H9 (cell line): ENCODE measurements around the gene ASTN2. TPM values are rescaled to one million over a fixed set of nuclear protein-coding genes. Genes with fewer than 3 reads are reported as not detected.
A peak's percentile ranks its signal among the peaks of the same experiment; 100 is the strongest.

Experiments used
- DNase-seq: peaks from one replicate; pipeline ENCODE4 v3.0.0-alpha.2; 2017
- H2AFZ ChIP-seq: one replicate; pipeline ENCODE4 v1.6.1; 2013; ENCODE audit warnings: mild to moderate bottlenecking, low read length, control low read depth, moderate library complexity
- H2AK5ac ChIP-seq: 2 replicates; pipeline ENCODE4 v1.6.1; 2013; ENCODE audit warnings: low read length, control low read depth, mixed read lengths; ENCODE audit not compliant: insufficient read length
- H2BK120ac ChIP-seq: one replicate; pipeline ENCODE4 v1.6.1; 2013; ENCODE audit warnings: low read depth, mild to moderate bottlenecking, low read length, control low read depth, inconsistent platforms; ENCODE audit not compliant: poor library complexity, severe bottlenecking
- H2BK12ac ChIP-seq: 2 replicates; pipeline ENCODE4 v1.6.1; 2013; ENCODE audit warnings: low read length, control low read depth, mixed read lengths, low read depth; ENCODE audit not compliant: insufficient read length
- H2BK15ac ChIP-seq: 2 replicates; pipeline ENCODE4 v1.6.1; 2013; ENCODE audit warnings: low read depth, low read length, control low read depth
- H2BK20ac ChIP-seq: one replicate; pipeline ENCODE4 v1.6.1; 2013; ENCODE audit warnings: low read depth, mild to moderate bottlenecking, low read length, control low read depth, inconsistent platforms; ENCODE audit not compliant: poor library complexity, severe bottlenecking
- H2BK5ac ChIP-seq: 2 replicates; pipeline ENCODE4 v1.6.1; 2013; ENCODE audit warnings: low read length, control low read depth, mixed read lengths; ENCODE audit not compliant: insufficient read length
- H3K14ac ChIP-seq: 2 replicates; pipeline ENCODE4 v1.6.1; 2013; ENCODE audit warnings: low read length, control low read depth; ENCODE audit not compliant: insufficient read depth
- H3K18ac ChIP-seq: 2 replicates; pipeline ENCODE4 v1.6.1; 2013; ENCODE audit warnings: low read depth, mild to moderate bottlenecking, mixed read lengths, low read length, control low read depth; ENCODE audit not compliant: insufficient read length
- H3K23ac ChIP-seq: 2 replicates; pipeline ENCODE4 v1.6.1; 2013; ENCODE audit warnings: low read length, control low read depth, mixed read lengths, low read depth; ENCODE audit not compliant: insufficient read length
- H3K23me2 ChIP-seq: 2 replicates; pipeline ENCODE4 v1.6.1; 2013; ENCODE audit warnings: low read depth, mild to moderate bottlenecking, mixed read lengths, low read length, control low read depth; ENCODE audit not compliant: insufficient read length, poor library complexity, severe bottlenecking
- H3K27ac ChIP-seq: 2 replicates; pipeline ENCODE4 v1.5.1; 2013; ENCODE audit warnings: low read length, control low read depth, mixed read lengths, low read depth; ENCODE audit not compliant: insufficient read length
- H3K27me3 ChIP-seq: 2 replicates; pipeline ENCODE4 v1.6.1; 2013; ENCODE audit warnings: low read length, control low read depth, inconsistent platforms; ENCODE audit not compliant: insufficient read depth
- H3K4ac ChIP-seq: 2 replicates; pipeline ENCODE4 v1.6.1; 2013; ENCODE audit warnings: low read depth, mild to moderate bottlenecking, control low read depth, inconsistent platforms, low read length, moderate library complexity
- H3K4me1 ChIP-seq: 2 replicates; pipeline ENCODE4 v1.6.1; 2013; ENCODE audit warnings: low read length, control low read depth, inconsistent platforms; ENCODE audit not compliant: insufficient read depth
- H3K4me2 ChIP-seq: 2 replicates; pipeline ENCODE4 v1.6.1; 2013; ENCODE audit warnings: low read length, control low read depth, mixed read lengths; ENCODE audit not compliant: insufficient read length, insufficient read depth
- H3K56ac ChIP-seq: 2 replicates; pipeline ENCODE4 v1.6.1; 2013; ENCODE audit warnings: low read depth, mild to moderate bottlenecking, mixed read lengths, low read length, control low read depth; ENCODE audit not compliant: insufficient read length
- H3K79me1 ChIP-seq: 2 replicates; pipeline ENCODE4 v1.6.1; 2013; ENCODE audit warnings: low read depth, mild to moderate bottlenecking, moderate library complexity, low read length, control low read depth, inconsistent platforms; ENCODE audit not compliant: insufficient read depth, poor library complexity, severe bottlenecking
- H3K79me2 ChIP-seq: 2 replicates; pipeline ENCODE4 v1.6.1; 2013; ENCODE audit warnings: low read length, control low read depth, inconsistent platforms; ENCODE audit not compliant: insufficient read depth
- H3K9ac ChIP-seq: 2 replicates; pipeline ENCODE4 v1.6.1; 2013; ENCODE audit warnings: low read length, control low read depth, mixed read lengths; ENCODE audit not compliant: insufficient read length; ENCODE audit errors: extremely low read depth
- H3K9me3 ChIP-seq: one replicate; pipeline ENCODE4 v1.6.1; 2013; ENCODE audit warnings: low read depth, low read length, inconsistent platforms; ENCODE audit not compliant: control insufficient read depth
- H3T11ph ChIP-seq: one replicate; pipeline ENCODE4 v1.6.1; 2013; ENCODE audit warnings: mild to moderate bottlenecking, low read length, control low read depth, inconsistent platforms
- H4K20me1 ChIP-seq: one replicate; pipeline ENCODE4 v1.6.1; 2013; ENCODE audit not compliant: control insufficient read depth, insufficient read length, insufficient read depth
- H4K5ac ChIP-seq: 2 replicates; pipeline ENCODE4 v1.6.1; 2013; ENCODE audit warnings: low read depth, mild to moderate bottlenecking, mixed read lengths, low read length, control low read depth; ENCODE audit not compliant: insufficient read length
- H4K8ac ChIP-seq: replicated peaks from 2 replicates; pipeline ENCODE4 v1.6.1; 2013; ENCODE audit warnings: low read length, control low read depth, mixed read lengths, low read depth; ENCODE audit not compliant: insufficient read length
- H4K91ac ChIP-seq: 2 replicates; pipeline ENCODE4 v1.6.1; 2013; ENCODE audit warnings: low read depth, mild to moderate bottlenecking, moderate library complexity, mixed read lengths, low read length, control low read depth; ENCODE audit not compliant: insufficient read length
- H3K27ac Mint-ChIP-seq, 3 experiments: 2 replicates in 2 of 3; 3 replicates in 1 of 3; pipeline ENCODE4 v1.8.0; 2020 to 2021; ENCODE audit warnings: mixed read lengths in 3 of 3, mild to moderate bottlenecking in 1 of 3, moderate library complexity in 1 of 3
- H3K27me3 Mint-ChIP-seq: 2 replicates; pipeline ENCODE4 v1.8.0; 2021; ENCODE audit warnings: low read depth, mild to moderate bottlenecking, moderate library complexity, mixed read lengths
- H3K36me3 Mint-ChIP-seq, 3 experiments: 2 replicates in 2 of 3; 3 replicates in 1 of 3; pipeline ENCODE4 v1.8.0; 2020 to 2021; ENCODE audit warnings: low read depth in 3 of 3, mixed read lengths in 3 of 3; ENCODE audit not compliant: insufficient read depth in 1 of 3
- H3K4me1 Mint-ChIP-seq, 2 experiments: 2 replicates each; pipeline ENCODE4 v1.8.0; 2020; ENCODE audit warnings: mixed read lengths in 2 of 2
- H3K4me3 Mint-ChIP-seq, 2 experiments: 2 replicates in 1 of 2; 3 replicates in 1 of 2; pipeline ENCODE4 v1.8.0; 2020 to 2021; ENCODE audit warnings: mild to moderate bottlenecking in 2 of 2, mixed read lengths in 2 of 2, moderate library complexity in 1 of 2
- H3K9me3 Mint-ChIP-seq, 2 experiments: 2 replicates in 1 of 2; 3 replicates in 1 of 2; pipeline ENCODE4 v1.8.0; 2020; ENCODE audit warnings: mild to moderate bottlenecking in 2 of 2, mixed read lengths in 2 of 2, moderate library complexity in 1 of 2
- WGBS: extraction: QIAGEN DNeasy Blood & Tissue Kit; methylation state at CpG from one replicate; pipeline ENCODE4 v1.1.7; 2013; ENCODE audit warnings: missing lambda C conversion rate, low lambda C conversion rate, mixed read lengths; ENCODE audit not compliant: insufficient read length; ENCODE audit errors: extremely low coverage; 5-methylcytosine and 5-hydroxymethylcytosine counted together
- total RNA-seq: library from RNA; stranded (reverse); gene quantifications from 2 replicates; pipeline ENCODE4 v1.2.1, GENCODE V29; 2021
- TF ChIP-seq, protein P1 (sequence below): fragments of 200-600 bp; sonication (generic); conservative IDR thresholded peaks from 3 replicates; pipeline ENCODE4 v1.8.0; 2021; ENCODE audit warnings: antibody characterized with exemption, mild to moderate bottlenecking

ASTN2 gene
- total RNA-seq, 1 experiment from 2014 or later, result 9.7 TPM

GRCh38 chr9:117021906-117022305 is 393.0 kb downstream of the ASTN2 start:
- no peak overlapping the region for H3K56ac ChIP-seq
- H3K79me1 ChIP-seq, result no peaks in the 10 kb centered on the region
- no peaks in the 10 kb centered on the region for H3K9me3 ChIP-seq
- no peak overlapping the region for H2BK12ac ChIP-seq
- no peak for DNase-seq
- Mint-ChIP-seq H3K27ac (no peak overlapping the region), H3K4me1 (peaks cover 26 to 27% of the 10 kb centered on the region in 2 experiments), H3K9me3 (no peaks in the 10 kb centered on the region; a peak in 1 of 5 replicates), H3K27me3 (no peaks in the 10 kb centered on the region), H3K36me3 (no peaks in the 10 kb centered on the region), H3K4me3 (no peak overlapping the region)
- no peak overlapping the region for H2AK5ac ChIP-seq
- H3K9ac ChIP-seq, result no peak overlapping the region
- no CpG with 5 or more reads among the region's 2 CpGs for WGBS
- no peaks in the 10 kb centered on the region for H3K79me2 ChIP-seq
- H4K91ac ChIP-seq, result no peak overlapping the region
- no peak overlapping the region for H3K14ac ChIP-seq
- peaks cover 3% of the 10 kb centered on the region for H3K4me1 ChIP-seq
- H4K5ac ChIP-seq, result no peak overlapping the region
- H3T11ph ChIP-seq, result no peak overlapping the region
- no peak overlapping the region for H4K8ac ChIP-seq
- no peak overlapping the region for H2BK20ac ChIP-seq
- no peaks in the 10 kb centered on the region for H4K20me1 ChIP-seq
- no peak overlapping the region for H3K4ac ChIP-seq
- H3K27ac ChIP-seq, result no peak overlapping the region
- H2BK5ac ChIP-seq, result no peak overlapping the region
- no peak overlapping the region for H2BK120ac ChIP-seq
- no peaks in the 10 kb centered on the region for H3K23me2 ChIP-seq
- H3K27me3 ChIP-seq, result no peaks in the 10 kb centered on the region
- no peak overlapping the region for H2BK15ac ChIP-seq
- TF ChIP-seq, protein P1, sequence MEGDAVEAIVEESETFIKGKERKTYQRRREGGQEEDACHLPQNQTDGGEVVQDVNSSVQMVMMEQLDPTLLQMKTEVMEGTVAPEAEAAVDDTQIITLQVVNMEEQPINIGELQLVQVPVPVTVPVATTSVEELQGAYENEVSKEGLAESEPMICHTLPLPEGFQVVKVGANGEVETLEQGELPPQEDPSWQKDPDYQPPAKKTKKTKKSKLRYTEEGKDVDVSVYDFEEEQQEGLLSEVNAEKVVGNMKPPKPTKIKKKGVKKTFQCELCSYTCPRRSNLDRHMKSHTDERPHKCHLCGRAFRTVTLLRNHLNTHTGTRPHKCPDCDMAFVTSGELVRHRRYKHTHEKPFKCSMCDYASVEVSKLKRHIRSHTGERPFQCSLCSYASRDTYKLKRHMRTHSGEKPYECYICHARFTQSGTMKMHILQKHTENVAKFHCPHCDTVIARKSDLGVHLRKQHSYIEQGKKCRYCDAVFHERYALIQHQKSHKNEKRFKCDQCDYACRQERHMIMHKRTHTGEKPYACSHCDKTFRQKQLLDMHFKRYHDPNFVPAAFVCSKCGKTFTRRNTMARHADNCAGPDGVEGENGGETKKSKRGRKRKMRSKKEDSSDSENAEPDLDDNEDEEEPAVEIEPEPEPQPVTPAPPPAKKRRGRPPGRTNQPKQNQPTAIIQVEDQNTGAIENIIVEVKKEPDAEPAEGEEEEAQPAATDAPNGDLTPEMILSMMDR, result 0 out of 3 replicates have a peak, but pooled peaks have one; percentile 29
- H3K23ac ChIP-seq, result no peak overlapping the region
- H3K4me2 ChIP-seq, result no peak overlapping the region
- H2AFZ ChIP-seq, result no peak overlapping the region
- no peak overlapping the region for H3K18ac ChIP-seq
